GM18502 (cell line): Measurements from ENCODE around the gene TM4SF4.

Experiments used
- ATAC-seq: cut with Tn5 transposase; IDR thresholded peaks from one replicate; pipeline ENCODE4 v1.9.1; 2021; ENCODE audit warnings: mild to moderate bottlenecking; ENCODE audit not compliant: unreplicated experiment, poor library complexity

The TM4SF4 gene

DNA sequence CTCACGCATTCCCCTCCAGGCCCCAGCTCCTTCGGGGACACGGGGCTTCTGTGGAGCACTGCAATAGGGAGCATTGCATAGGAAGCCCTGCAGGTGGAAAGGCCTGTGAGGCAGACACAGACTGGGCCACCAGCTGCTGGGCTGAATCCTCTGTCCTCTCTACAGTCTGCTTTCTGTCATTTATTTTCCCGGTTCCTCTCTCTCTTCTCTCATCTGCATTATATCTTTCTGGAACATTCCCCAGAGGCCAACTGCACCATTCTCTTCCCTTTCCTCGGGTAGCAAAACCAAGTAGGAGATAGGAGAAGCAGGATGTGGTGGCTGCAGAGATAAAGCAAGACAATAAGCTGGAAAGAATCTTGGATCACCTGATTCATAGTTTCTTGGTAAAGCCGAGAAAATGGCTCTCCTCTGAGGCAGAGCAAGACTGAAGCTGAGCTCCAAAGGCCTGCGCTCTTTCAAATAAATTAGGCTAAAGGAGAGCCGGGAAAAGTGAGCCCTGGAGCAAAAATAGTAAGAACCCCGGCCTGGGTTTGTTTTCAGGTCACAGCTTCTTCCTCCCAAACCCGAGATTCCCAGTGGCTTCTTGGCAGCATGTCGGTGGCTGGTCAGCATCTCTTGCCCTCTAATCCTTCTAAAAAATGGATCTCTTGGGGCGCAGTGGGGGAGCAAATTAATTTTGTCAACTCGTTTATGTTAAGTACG is 5.3 kb downstream of the TM4SF4 start:
- no peak for ATAC-seq

DNA sequence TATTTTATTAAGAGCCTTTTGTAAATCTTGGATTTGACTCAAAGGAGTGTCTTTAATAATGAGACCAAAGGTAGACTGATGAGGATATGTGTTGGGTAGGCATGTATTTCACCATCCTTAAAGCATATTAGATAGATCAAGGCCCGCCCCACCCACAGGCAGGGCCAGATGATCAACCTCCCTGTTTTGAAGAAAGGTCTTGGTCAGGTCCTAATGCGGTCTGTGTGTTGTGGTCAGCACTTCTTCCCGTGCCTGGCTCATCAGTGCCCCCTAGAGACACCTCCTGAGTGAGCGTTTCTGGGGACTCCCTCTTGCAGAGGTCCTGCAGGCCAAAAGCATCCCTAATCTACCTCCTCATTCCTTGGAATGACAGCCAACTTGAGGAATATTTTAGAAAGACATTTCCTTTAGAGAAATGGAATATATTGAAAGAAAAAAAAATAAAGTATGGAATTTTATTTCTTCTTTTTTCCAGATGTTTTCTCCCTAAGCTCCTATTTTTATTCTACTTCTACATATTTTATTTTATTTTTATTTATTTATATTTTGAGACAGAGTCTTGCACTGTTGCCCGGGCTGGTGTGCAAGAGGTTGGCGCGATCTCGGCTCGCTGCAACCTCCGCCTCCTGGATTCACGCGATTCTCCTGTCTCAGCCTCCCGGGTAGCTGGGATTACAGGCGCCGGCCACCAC is 6.0 kb downstream of the TM4SF4 start:
- ATAC-seq = peak; percentile 95

DNA sequence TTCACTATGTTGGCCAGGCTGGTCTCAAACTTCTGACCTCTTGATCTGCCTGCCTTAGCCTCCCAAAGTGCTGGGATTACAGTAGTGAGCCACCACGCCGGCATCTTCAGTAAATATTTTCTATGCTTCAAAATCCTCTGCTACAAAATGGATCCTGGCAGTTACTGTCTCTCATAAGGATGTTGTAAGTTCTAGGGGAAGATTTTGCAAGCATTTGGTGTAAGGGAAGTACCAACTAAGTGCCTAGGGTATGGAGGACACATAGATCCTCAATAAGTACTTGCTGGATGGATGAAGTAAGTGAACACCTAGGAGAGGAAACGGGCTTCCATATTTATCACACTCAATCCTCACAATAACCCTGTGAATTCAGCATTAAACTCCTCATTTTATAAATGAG is 6.6 kb downstream of the TM4SF4 start:
- no peak for ATAC-seq

DNA sequence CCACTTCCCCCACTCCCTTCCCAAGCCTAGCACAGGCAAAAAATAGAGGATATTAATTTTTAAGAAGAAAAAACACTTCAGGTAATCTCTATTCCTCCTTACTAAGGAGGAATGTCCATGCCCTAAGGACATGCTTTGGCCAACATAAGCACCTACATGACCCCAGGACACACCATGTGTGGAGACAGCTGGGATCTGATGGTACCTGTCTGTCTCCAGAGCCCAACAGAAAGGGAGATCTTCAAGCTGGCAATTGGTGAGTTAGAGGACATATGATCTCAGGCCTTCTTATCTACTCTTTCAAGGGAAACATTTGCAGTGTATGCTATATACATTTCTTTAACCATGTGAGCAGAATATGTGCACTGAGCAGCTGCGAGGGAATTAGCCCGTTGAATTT is 7.0 kb downstream of the TM4SF4 start:
- ATAC-seq = no peak

DNA sequence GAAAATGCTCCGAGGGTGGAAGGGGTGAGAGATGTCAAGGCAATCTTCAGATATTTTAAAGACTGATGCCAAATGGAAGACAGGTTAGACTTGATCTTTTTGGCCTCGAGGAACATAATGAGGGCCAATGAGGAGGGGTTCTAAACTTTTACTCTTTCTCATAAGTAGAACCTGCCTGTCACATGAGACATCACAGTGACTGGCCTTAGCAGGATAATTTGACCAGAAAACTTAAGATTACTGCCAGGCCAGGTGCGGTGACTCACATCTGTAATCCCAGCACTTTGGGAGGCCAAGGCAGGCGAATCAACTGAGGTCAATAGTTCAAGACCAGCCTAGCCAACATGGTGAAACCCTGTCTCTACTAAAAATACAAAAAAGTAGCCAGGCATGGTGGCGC is 12.2 kb downstream of the TM4SF4 start:
- no peak for ATAC-seq

DNA sequence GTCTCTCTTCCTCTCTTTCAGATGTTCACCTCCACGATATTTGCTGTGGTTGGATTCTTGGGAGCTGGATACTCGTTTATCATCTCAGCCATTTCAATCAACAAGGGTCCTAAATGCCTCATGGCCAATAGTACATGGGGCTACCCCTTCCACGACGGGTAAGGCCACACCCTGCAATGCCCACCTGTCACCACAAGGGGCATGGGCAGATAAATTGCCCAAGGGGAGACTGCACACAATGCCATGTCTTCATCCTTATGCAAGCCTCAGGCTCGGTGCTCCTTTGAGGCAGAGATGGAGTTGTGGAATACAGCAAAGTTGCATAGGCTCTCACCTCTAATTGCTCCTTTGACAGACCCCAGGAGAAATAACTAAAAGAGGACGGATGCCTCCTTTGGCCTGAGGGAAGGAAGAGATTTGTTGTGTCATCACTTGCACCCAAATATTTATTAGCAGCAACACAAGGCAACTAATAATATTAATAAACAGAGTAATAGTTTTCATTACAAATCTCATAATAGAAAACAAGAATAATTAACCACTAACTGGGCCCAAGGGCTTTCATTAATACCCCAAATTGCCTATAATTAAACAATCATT is 13.2 kb downstream of the TM4SF4 start:
- ATAC-seq = peak; percentile 84

DNA sequence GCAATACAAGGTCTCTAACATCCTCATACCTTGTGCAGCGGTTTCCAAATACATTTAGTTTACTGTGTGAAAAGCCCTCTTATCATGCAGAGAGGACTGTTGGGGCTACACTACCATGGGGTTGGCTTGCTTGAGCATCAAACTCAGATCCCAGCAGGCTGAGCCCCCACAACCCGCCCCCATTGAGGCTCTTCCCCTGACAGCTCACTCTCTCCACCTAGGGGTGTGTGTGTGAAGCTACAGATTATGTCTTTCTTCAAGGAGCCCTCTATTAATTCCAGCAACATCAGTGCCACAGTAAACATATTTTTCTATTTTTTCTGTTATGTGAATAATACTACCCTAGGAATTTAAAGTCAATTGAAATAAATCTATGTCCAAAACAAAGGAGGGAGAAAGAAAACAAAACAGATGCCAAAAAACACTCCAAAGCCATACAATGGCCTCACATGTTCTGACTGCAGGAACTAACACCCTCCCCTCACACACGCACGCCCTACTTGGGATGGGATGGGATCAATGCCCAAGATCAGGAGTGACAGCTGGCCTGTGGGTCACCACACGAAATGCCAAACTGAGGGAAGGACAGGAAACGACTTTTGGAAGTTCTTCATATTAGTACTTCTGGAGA is 14.7 kb downstream of the TM4SF4 start:
- ATAC-seq = peak; percentile 69

DNA sequence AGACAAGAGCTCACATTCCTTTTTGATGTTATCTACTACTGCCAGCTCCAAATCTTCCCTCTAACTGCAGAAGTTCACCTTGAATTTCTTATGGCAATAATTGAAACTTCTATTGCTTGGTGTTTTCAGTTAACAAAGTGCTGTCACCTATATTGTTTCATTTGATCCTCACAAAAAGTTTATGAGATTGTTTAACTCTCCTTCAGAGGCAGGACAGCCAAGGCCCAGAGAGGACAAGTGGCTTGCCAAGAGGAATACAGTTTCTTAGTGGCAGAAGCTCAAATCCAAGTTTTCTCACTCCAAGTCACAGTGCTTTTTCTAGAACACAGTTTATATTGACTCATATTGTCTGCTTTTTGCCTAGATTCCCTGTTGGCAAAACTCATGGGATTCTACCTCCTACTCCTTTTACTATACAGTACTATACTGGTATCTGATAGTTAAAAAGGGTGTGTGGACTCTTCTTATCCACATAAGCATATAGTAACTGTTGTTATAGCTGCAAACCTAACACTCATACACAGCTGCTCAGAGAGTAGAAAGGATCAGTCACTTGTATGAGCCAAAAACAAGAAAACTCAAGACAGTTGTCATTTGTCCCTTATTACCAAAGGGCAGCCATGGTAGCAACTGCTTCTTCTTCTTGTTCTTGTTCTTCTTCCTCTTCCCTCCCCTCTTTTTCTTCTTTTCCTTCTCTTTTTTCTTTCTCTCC is 15.9 kb downstream of the TM4SF4 start:
- ATAC-seq = no peak

DNA sequence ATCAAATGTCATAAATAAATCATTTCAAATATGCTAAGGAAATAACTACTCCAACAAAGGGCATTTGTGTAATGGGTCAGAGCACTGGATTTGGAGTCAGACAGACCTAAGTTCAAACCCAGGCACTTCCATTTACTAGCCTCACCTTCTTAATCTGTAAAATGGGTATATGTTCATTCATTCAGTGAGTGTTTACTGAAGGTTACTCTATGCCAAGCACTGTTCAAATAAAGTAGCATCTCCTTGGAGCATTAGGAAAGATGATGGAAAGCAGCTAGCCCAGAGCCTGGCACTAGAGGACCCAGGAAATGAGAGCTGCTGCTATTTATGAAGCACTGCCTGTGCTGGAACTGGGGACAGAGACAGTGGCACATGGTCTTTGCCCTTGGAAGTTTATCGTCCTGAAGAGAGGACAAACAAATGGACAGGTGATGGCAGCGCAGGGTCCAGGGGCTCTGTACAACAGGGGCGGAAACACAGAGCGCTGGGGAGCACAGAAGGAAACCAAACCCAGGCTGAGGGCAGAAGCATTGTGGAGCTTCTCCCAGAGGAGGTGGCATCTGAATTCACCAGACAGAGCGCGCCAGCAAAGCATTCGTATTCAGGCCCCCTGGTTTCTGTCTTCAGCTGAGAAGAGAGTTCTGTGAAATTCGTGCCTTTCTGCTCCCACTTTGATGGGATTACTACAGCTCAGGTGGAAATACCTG is 19.0 kb downstream of the TM4SF4 start:
- ATAC-seq = no peak

DNA sequence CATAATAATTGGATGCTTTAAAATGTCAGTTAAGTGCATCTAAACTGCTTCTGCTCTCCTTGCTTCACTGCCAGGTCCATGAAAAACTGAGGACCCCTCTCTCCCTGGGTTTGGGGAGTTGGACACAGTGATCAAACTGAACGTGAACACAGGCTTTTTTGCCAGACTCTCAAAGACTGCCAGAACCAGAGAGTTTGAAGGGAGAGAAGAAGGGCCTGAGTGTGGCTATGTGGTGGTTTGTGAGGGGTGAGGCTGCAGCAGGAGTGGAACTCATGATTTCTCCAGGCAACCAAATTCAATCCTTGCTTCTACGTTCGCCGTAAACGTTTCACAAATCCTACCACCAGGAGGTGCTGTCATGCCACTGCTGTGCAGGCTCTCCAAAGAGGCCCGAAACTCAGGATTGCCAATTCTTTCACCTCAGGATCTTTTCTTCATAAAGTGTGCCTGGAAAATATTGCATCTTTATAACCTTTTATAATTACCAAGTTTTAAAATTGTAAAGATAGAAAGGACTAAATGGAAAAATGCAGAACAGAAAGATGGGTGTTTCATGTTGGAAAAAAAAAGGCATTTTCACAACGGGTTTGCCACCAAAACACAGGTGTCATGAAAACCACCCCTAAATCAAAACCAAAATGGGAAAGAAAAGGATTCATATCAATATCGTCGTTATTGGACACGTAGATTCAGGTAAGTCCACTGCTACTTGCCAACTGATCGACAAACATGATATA is 19.7 kb downstream of the TM4SF4 start:
- peak; percentile 61 for ATAC-seq

DNA sequence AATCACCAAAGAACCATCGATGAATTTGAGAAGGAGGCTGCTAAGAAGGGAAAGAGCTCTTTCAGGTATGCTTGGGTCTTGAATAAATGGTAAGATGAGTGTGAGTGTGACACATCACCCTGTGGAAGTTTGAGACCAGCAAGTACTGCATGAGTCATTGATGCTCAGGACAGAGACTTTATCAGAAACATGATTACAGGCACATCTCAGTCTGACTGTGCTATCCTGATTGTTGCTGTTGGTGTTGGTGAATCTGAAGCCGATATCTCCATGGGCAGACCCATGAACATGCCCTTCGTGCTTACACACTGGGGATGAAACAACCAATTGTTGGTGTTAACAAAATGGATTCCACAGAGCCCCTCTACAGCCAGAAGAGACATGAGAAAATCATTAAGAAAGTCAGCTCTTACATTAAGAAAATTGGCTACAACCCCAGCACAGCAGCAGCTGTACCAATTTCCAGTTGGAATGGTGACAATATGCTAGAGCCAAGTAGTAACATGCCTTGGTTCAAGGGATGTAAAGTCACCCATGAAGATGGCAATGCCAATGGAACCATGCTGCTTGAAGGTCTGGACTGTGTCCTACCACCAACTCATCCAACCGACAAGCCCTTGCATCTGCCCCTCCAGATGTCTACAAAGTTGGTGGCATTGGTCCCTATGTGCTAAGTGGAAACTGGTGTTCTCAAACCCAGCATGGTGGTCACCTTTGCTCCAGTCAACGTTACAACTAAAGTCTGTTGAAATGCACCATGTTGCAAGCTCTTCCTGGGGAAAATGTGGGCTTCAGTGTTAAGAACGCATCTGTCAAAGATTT is 20.5 kb downstream of the TM4SF4 start:
- no peak for ATAC-seq

DNA sequence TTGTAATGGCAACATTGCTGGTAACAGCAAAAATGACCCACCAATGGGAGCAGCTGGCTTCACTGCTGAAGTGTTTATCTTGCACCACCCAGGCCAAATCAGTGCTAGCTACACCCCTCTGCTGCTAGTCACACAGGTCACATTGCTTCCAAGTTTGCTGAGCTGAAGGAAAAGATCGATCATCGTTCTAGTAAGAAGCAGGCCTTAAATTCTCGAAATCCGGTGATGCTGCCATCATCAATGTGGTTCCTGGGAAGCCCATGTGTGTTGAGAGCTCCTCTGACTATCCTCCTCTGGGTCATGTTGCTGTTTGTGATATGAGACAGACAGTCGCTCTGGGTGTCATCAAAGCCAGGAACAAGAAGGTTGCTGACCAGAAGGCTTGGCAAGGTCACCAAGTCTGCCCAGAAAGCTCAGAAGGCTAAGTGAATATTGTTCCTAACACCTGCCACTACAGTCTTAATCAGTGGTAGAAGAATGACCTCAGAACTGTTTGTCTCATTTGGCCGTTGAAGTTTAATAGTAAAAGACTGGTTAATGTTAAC is 21.2 kb downstream of the TM4SF4 start:
- ATAC-seq = no peak

DNA sequence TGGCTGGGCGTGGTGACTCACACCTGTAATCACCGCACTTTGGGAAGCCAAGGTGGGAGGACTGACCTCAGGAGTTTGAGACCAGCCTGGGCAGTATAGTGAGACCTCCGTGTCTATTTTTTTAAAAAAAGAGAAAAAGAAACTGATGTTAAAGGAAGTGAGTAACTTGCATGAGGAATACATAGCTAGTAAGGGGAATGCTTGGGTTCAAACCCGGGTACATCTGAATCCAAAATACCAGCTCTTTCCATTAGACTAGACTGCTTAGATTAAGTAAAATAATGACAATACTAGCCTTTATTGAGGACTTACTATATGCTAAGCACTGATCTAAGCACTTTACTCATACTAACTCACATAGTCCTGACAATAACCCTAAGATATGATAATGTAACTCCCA is 22.4 kb downstream of the TM4SF4 start:
- no peak for ATAC-seq

DNA sequence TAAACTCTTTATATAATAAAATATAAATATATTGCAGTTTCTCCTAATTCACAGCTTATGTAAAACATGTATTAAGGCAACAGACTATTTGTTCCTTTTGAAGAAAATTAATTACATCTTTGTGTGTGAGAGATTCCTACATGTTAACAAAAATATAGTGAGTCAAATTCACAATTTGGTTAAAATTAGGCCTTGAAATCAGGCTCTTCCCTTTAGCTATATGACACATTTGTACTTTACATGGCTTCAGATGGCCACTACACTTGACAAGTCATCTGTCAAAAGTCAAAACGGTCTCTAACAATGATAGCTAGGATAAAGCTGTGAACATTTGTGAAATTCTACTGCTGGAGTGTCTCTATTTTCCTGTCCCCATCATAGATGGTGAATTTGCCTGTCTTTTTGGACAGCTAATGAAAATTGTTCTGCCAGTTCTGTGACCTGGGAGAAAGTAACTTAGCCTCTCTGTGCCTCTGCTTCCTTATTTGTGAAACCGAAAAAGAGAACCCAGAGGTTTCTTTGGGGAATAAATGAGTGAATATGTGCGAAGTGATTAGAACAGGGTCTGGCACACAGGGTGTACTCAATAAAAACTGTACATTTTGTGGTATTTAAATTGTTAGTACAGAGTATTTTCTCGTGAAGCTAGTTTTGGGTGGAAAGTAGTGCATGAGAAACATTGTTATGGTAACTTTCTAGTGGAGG is 23.6 kb downstream of the TM4SF4 start:
- no peak for ATAC-seq

DNA sequence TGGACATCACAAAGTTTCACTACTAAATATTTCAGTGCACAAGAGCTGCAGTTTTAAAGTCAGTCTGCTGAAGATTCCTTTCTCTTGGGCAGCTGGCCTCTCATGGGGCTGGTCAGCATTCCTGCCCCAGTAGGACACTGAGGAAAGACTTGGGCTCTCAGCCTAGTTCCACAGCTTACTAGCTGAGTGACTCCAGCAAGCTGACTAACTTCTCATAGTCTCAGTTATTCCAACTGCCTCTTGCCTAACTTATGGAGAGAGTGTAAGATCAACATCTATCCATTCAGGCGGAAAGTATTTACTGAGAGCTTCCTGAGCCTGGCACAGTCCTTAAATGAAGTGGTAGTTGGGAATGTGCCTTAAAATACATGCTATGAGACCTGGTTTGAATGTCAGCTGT is 27.0 kb downstream of the TM4SF4 start:
- no peak for ATAC-seq

DNA sequence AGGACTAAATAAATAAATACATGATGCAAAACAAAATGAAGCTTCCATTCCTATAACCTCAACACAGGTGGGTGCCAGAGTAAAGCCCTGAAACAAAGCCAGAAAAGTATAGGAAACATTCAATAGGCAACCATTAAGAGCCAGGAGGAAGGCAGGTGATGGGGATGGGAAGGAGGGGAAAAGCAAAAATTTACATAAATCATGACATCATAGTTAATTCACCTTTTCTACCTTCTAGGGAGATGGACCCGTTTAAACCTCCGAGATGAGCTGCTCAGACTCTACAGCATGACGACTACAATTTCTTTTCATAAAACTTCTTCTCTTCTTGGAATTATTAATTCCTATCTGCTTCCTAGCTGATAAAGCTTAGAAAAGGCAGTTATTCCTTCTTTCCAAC is 27.9 kb downstream of the TM4SF4 start:
- ATAC-seq = no peak

DNA sequence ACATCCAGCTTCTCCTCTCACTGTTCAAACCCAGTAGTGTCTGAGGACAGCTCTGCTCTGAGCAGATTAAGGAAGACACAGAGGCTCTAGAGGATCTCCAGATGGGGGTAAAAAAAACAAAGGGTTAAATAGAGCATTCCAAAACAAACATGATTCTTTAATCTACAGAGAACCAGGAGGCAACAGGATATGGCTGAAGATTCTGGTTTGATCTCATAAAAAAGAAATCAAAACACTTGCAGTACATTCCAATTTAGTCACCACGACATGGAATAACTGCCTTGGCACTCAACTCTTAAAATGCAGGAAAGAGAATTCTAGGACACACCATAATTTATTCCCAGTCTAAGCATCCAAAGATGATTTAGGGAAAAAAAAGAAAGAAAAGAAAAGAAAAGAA is 32.0 kb downstream of the TM4SF4 start:
- no peak for ATAC-seq

DNA sequence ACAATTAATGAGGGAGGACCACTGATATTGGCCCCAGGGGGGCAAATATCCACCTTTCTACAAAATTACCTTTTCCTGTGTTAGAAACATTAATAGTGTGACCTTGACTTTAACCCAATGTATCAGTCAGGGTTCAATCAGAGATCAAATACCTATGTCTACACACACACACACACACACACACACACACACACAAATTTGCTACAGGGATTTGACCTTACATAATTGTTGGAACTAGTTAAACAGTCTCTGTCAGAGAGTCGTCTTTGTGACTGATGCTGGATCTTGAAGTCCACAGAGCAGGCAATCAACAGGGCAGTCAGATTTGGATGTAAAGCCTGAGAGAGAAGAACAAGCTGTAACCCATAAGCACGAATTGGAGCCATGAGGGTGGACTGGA is 32.5 kb downstream of the TM4SF4 start:
- ATAC-seq = no peak
